Measurements from ENCODE around the gene CHRNA3.
"Not testable (repeated sequence)": the region's sequence is repeated elsewhere in the genome, so short reads cannot be mapped to it uniquely, and the experiment has no call there.

CHRNA3 gene

DNA sequence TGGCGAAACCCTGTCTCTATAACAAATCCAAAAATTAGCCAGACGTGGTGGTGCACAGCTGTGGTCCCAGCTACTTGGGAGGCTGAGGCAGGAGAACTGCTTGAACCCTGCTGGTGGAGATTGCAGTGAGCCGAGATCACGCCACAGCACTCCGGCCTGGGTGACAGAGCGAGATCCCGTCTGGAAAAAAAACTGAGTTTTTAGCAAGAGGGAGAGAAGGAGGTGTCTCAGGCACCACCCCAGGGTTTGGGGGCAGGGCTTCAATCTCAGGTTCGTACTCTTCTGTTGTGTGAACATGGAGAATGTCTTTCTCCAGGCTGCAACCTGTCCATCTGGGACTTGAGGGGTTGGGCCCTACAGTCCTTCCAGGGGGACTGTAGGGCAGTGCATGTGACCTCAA, 2.7 kb downstream of the CHRNA3 start:
- DNase-seq (ENCODE audit: low read depth), result no peak
- TF ChIP-seq, protein P1, sequence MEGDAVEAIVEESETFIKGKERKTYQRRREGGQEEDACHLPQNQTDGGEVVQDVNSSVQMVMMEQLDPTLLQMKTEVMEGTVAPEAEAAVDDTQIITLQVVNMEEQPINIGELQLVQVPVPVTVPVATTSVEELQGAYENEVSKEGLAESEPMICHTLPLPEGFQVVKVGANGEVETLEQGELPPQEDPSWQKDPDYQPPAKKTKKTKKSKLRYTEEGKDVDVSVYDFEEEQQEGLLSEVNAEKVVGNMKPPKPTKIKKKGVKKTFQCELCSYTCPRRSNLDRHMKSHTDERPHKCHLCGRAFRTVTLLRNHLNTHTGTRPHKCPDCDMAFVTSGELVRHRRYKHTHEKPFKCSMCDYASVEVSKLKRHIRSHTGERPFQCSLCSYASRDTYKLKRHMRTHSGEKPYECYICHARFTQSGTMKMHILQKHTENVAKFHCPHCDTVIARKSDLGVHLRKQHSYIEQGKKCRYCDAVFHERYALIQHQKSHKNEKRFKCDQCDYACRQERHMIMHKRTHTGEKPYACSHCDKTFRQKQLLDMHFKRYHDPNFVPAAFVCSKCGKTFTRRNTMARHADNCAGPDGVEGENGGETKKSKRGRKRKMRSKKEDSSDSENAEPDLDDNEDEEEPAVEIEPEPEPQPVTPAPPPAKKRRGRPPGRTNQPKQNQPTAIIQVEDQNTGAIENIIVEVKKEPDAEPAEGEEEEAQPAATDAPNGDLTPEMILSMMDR (IDR thresholded peaks at IDR 0.05; ENCODE audit: low read length, missing control alignments), result no peak
- H3K4me3 ChIP-seq (replicated peaks; ENCODE audit: low read depth, low read length), result no peak overlapping the region

DNA sequence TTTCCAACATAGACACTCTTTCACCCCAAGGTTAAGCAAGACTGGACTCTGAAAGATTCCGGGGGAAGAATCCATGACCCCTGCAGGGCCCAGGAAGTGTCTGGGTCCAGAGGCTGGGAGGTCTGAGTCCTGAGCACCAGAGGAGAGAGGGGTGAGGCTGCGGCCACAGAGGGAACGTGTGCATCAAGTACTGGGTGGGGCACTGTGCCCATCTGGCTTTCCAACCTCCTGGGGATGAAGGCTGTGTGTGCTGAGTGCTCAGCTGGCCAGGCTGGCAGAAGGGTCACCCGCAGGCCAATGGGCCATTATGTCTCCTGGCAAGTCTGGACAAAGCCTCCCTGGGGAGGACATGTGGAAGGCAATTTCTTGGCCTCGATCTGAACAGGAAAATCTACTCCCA, 3.3 kb downstream of the CHRNA3 start:
- DNase-seq (ENCODE audit: low read depth), result no peak

DNA sequence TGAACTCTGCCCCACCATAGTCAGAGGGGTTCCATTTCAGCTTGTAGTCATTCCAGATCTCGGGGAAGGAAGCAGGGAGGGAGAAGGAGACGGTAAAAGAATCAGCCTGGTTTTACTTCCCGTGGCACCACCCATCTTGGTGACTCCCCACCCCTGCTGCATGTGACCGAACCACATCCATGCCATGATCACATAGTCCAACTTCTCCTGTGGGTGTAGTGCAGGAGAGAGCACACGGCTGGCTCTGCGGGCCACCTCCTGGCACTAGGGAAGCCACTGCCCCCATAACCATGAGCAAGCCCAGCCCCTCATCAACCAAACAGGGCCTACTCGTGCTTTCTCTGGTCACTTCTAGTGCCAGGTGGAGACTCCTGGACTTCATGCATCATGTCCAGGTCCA, 3.7 kb downstream of the CHRNA3 start:
- TF ChIP-seq, protein P1 (IDR thresholded peaks at IDR 0.05; ENCODE audit: low read length, missing control alignments), result no peak
- no peak overlapping the region for H3K4me3 ChIP-seq (replicated peaks; ENCODE audit: low read depth, low read length)
- no peak for DNase-seq (ENCODE audit: low read depth)

More for the DNA sequence above, 3.3 kb downstream of the CHRNA3 start:
- H3K4me3 ChIP-seq (replicated peaks; ENCODE audit: low read depth, low read length), result no peak overlapping the region
- TF ChIP-seq, protein P1 (IDR thresholded peaks at IDR 0.05; ENCODE audit: low read length, missing control alignments), result no peak

DNA sequence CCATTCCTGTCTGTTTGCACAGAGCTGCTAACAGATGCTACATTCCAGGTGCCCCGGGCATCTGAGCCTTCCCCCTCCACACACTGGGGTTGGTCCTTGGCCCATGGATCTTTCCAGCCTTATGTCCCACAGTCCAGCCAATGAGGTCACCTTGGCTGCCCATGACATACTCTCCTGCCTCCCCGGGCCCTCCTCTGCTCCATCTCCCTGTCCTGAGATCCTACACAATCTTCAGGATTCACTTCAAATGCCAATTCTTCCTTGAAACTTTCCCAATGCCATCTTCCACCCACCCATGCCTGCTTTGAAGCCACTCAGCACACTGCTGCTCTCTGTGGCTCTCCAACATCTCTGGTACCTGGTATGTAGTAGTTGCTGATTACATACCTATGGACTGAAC, 4.3 kb downstream of the CHRNA3 start:
- no peak overlapping the region for H3K4me3 ChIP-seq (replicated peaks; ENCODE audit: low read depth, low read length)
- DNase-seq (ENCODE audit: low read depth), result no peak
- TF ChIP-seq, protein P1 (IDR thresholded peaks at IDR 0.05; ENCODE audit: low read length, missing control alignments), result no peak

DNA sequence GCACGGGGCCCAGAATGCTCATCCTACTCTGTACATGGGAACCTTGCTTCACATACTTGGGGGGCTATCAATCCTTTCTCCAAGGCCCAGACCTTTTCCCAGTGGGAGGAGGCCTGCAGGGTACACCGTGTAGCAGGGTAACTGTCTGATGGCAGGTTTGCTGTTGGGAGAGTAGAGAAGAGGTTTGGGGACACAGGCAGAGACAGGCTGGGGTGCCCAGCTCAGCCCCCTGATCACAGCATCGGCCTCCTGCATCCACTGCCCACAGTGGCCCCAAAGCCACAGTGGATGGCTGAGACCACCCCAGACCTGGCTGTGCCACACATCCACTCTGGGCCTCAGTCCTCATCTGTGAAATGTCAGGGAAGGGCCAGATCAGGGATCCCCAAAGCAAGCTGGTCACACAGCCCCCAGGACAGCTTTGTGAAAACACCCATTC, 5.6 kb downstream of the CHRNA3 start:
- H3K4me3 ChIP-seq (replicated peaks; ENCODE audit: low read depth, low read length), result no peak overlapping the region
- no peak for DNase-seq (ENCODE audit: low read depth)
- TF ChIP-seq, protein P1 (IDR thresholded peaks at IDR 0.05; ENCODE audit: low read length, missing control alignments), result no peak

DNA sequence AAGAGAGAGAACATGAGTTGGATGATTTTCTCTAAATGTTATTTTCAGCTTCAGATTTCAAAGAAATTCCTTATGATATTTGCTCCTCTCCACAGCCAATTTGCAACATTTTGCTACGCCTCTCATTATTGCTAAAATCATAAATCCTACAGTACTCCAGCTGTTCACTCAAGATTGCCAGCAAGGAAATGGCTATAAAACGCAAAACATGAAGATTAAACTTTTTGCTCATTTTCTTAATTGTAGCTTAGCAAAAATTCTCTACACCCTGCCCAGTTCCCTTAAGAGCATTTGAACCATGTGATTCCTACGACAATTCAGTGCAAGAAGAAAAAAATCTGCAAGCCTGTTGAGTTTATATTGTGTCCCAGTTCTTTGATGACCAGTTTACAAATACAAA, 6.8 kb downstream of the CHRNA3 start:
- DNase-seq (ENCODE audit: low read depth), result no peak
- H3K4me3 ChIP-seq (replicated peaks; ENCODE audit: low read depth, low read length), result no peak overlapping the region
- TF ChIP-seq, protein P1 (IDR thresholded peaks at IDR 0.05; ENCODE audit: low read length, missing control alignments), result no peak

DNA sequence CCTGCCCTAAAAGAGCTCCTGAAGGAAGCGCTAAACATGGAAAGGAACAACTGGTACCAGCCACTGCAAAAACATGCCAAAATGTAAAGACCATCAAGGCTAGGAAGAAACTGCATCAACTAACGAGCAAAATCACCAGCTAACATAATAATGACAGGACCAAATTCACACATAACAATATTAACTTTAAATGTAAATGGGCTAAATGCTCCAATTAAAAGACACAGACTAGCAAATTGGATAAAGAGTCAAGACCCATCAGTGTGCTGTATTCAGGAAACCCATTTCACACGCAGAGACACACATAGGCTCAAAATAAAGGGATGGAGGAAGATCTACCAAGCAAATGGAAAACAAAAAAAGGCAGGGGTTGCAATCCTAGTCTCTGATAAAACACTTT, 11.2 kb downstream of the CHRNA3 start:
- not testable (repeated sequence) for H3K4me3 ChIP-seq (replicated peaks; ENCODE audit: low read depth, low read length); DNase-seq (ENCODE audit: low read depth)
